HepG2 (cell line): ENCODE measurements around the gene OSBPL8. TPM values are rescaled to one million over a fixed set of nuclear protein-coding genes. Genes with fewer than 3 reads are reported as not detected.

Experiments
- ATAC-seq: fragments of 200-7000 bp; cut with Tn5 transposase; 3 replicates; pipeline ENCODE4 v1.9.1; 2020; ENCODE audit warnings: mild to moderate bottlenecking, moderate library complexity
- BruUV-seq: library from RNA; stranded (reverse); fragments of 400-500 nt; replicated peaks from 2 replicates; lab custom pipeline; 2021; lab: Mats Ljungman, UMichigan
- CTCF ChIA-PET: fragments of 300-600 bp; formaldehyde crosslinking; extraction: SDS; loops from one replicate; lab custom pipeline; 2021; ENCODE audit warnings: low total read pairs, inconsistent platforms, low intra/inter-chr PET ratio; lab: Yijun Ruan, JAX
- POLR2A ChIA-PET: fragments of 350-600 bp; sonication (Branson Sonifier 250); formaldehyde crosslinking; loops from one replicate; lab custom pipeline; 2020; ENCODE audit warnings: antibody characterized with exemption, inconsistent platforms; lab: Yijun Ruan, JAX
- DNase-seq: peaks from one replicate; pipeline ENCODE4 v3.0.0-alpha.2; 2015; ENCODE audit warnings: low spot score
- FAIRE-seq: peaks from 3 replicates; lab custom pipeline; 2011; peaks lifted over from hg19 to GRCh38; lab: Jason Lieb, UNC
- H2AFZ ChIP-seq: one replicate; pipeline ENCODE4 v1.6.1; 2011; ENCODE audit warnings: low read length, inconsistent platforms
- H3K27ac ChIP-seq: fragments of 300-600 bp; 3 replicates; pipeline ENCODE4 v1.8.0; 2011; ENCODE audit warnings: mixed run types, mild to moderate bottlenecking, mixed read lengths, low read length, inconsistent platforms; ENCODE audit not compliant: insufficient read depth; ENCODE audit errors: extremely low read length
- H3K27me3 ChIP-seq, 2 experiments: fragments of 200-600 bp in 1 of 2; 2 replicates in 1 of 2; 3 replicates in 1 of 2; pipeline versions ENCODE4 v1.6.0 to v1.8.0; 2011; ENCODE audit warnings: low read length in 2 of 2, mild to moderate bottlenecking in 2 of 2, moderate library complexity in 2 of 2, inconsistent platforms in 1 of 2; ENCODE audit not compliant: insufficient read depth in 2 of 2, control insufficient read depth in 1 of 2
- H3K36me3 ChIP-seq, 2 experiments: fragments of 200-600 bp in 1 of 2; replicated peaks in 1 of 2; 2 replicates in 1 of 2; 3 replicates in 1 of 2; pipeline versions ENCODE4 v1.5.1 to v1.8.0; 2011; ENCODE audit warnings: low read length in 2 of 2, inconsistent platforms in 1 of 2; ENCODE audit not compliant: insufficient read depth in 2 of 2, control insufficient read depth in 1 of 2
- H3K4me1 ChIP-seq: 2 replicates; pipeline ENCODE4 v1.5.1; 2012; ENCODE audit warnings: low read length, inconsistent platforms; ENCODE audit not compliant: insufficient read depth
- H3K4me2 ChIP-seq: 2 replicates; pipeline ENCODE4 v1.6.0; 2011; ENCODE audit warnings: low read depth, low read length, inconsistent platforms
- H3K4me3 ChIP-seq, 3 experiments: fragments of 200-600 bp in 1 of 3; sonication (generic), shearing (Covaris generic) in 1 of 3; replicated peaks in 1 of 3; 2 replicates each; pipeline ENCODE4 v1.5.1; 2011 to 2016; ENCODE audit warnings: low read length in 3 of 3, inconsistent platforms in 2 of 3, low read depth in 2 of 3, mild to moderate bottlenecking in 2 of 3, control low read depth in 1 of 3, mixed read lengths in 1 of 3; ENCODE audit not compliant: insufficient read depth in 1 of 3
- H3K79me2 ChIP-seq: one replicate; pipeline ENCODE4 v1.6.1; 2011; ENCODE audit warnings: low read length, inconsistent platforms; ENCODE audit not compliant: insufficient read depth
- H3K9ac ChIP-seq: 2 replicates; pipeline ENCODE4 v1.6.0; 2011; ENCODE audit warnings: mild to moderate bottlenecking, low read depth, low read length, inconsistent platforms; ENCODE audit not compliant: insufficient read depth
- H3K9me3 ChIP-seq: 2 replicates; pipeline ENCODE4 v1.5.1; 2012; ENCODE audit warnings: mild to moderate bottlenecking, low read length
- H4K20me1 ChIP-seq: 2 replicates; pipeline ENCODE4 v1.6.0; 2011; ENCODE audit warnings: inconsistent platforms, mild to moderate bottlenecking, low read length, moderate library complexity; ENCODE audit not compliant: insufficient read depth
- GATA4 ChIP-seq: sonication (generic); IDR thresholded peaks from 2 replicates; pipeline ENCODE4 v1.6.1; 2016; ENCODE audit warnings: antibody characterized with exemption, low read depth, borderline replicate concordance
- HNRNPUL1 ChIP-seq: fragments of 200-400 bp; formaldehyde crosslinking; IDR thresholded peaks from 2 replicates; pipeline ENCODE4 v1.6.1; 2017; ENCODE audit warnings: low read depth, mild to moderate bottlenecking, low read length, moderate library complexity
- STAT5B ChIP-seq: sonication (generic); formaldehyde crosslinking; IDR thresholded peaks from 2 replicates; pipeline ENCODE4 v1.4.0; 2020; ENCODE audit warnings: missing genetic modification reagents
- TEAD2 ChIP-seq: sonication (generic); formaldehyde crosslinking; IDR thresholded peaks from 2 replicates; pipeline ENCODE4 v1.9.0; 2021; ENCODE audit warnings: missing genetic modification reagents
- XBP1 ChIP-seq: sonication (generic); formaldehyde crosslinking; IDR thresholded peaks from 2 replicates; pipeline ENCODE4 v1.5.0; 2020; ENCODE audit warnings: missing genetic modification reagents
- ZNF280D ChIP-seq: sonication (generic); formaldehyde crosslinking; IDR thresholded peaks from 2 replicates; pipeline ENCODE4 v1.5.1; 2020; ENCODE audit warnings: mild to moderate bottlenecking, missing genetic modification reagents
- ZNF749 ChIP-seq: sonication (generic); formaldehyde crosslinking; IDR thresholded peaks from 2 replicates; pipeline ENCODE4 v1.8.0; 2022; ENCODE audit warnings: mild to moderate bottlenecking, missing genetic modification reagents, moderate library complexity, borderline replicate concordance
- WGBS: methylation state at CpG from one replicate; pipeline ENCODE4 v1.1.6; 2017; ENCODE audit warnings: low lambda C conversion rate; 5-methylcytosine and 5-hydroxymethylcytosine counted together
- in situ Hi-C: cut with HindIII; loops from 2 replicates; pipeline ENCODE4 v1.10.0; 2017; ENCODE audit warnings: low pct_unique_long_range_greater_than_20kb; ENCODE audit not compliant: extremely low pct_ligation_motif_present
- intact Hi-C: fragments of 100-400 bp; cut with micrococcal nuclease; formaldehyde crosslinking; loops from one replicate; pipeline ENCODE4 v1.10.0; 2022; ENCODE audit not compliant: unreplicated experiment
- polyA plus RNA-seq, 8 experiments: library from polyadenylated mRNA; depleted of rRNA in 3 of 8; stranded (reverse) in 7 of 8; unstranded in 1 of 8; fragments of >200 nt; fragmentation: Illumina TruSeq in 4 of 8; extraction: Trizol in 4 of 8; gene quantifications; 2 replicates each; pipeline versions ENCODE4 v1.2.1 to v1.2.3, GENCODE V29; 2011 to 2016; ENCODE audit warnings: low read depth in 4 of 8, missing spikeins in 1 of 8, mixed read lengths in 1 of 8; ENCODE audit not compliant: insufficient read depth in 1 of 8
- total RNA-seq, 5 experiments: library from RNA; depleted of rRNA; stranded (reverse); fragments of >200 nt; fragmentation: Illumina TruSeq; extraction: Trizol; gene quantifications; 2 replicates each; pipeline ENCODE4 v1.2.3, GENCODE V29; 2016; ENCODE audit warnings: low read depth in 1 of 5

OSBPL8 gene
- total and polyA plus RNA-seq, 2 of the 13 experiments (the other 11 are each of a cell fraction or from before 2014, with no cell fraction given) = 11.0 to 33.9 TPM

GRCh38 chr12:76410781-76411180, 148.8 kb downstream of the OSBPL8 start:
- in situ Hi-C loops = no loop called here
- no peak overlapping the region for H3K4me3 ChIP-seq
- ATAC-seq = no peak
- H3K4me2 ChIP-seq = no peak overlapping the region
- no TSS peak for BruUV-seq
- no peaks in the 10 kb centered on the region for H3K4me1 ChIP-seq
- intact Hi-C loops = no loop called here
- H3K9ac ChIP-seq = no peak overlapping the region
- no peak overlapping the region for H2AFZ ChIP-seq
- 97% methylated on average over 5 of the region's 5 CpGs for WGBS
- H4K20me1 ChIP-seq = no peaks in the 10 kb centered on the region
- no peaks in the 10 kb centered on the region for H3K27me3 ChIP-seq
- no peak for DNase-seq
- POLR2A ChIA-PET = no interaction called here
- H3K27ac ChIP-seq = no peak overlapping the region
- TF ChIP-seq HNRNPUL1 (no peak), ZNF280D (CRISPR knock-in tag) (no peak), TEAD2 (CRISPR knock-in tag) (no peak), ZNF749 (no peak), GATA4 (no peak), STAT5B (CRISPR knock-in tag) (no peak), XBP1 (CRISPR knock-in tag) (no peak)
- no peaks in the 10 kb centered on the region for H3K79me2 ChIP-seq
- no peaks in the 10 kb centered on the region for H3K9me3 ChIP-seq
- CTCF ChIA-PET = no interaction called here
- no peak for FAIRE-seq
- H3K36me3 ChIP-seq = no peaks in the 10 kb centered on the region
